GM21576 (cell line): ENCODE results near the gene MAGI2.

ENCODE experiments used
- ATAC-seq: cut with Tn5 transposase; IDR thresholded peaks from one replicate; pipeline ENCODE4 v1.9.1; 2021; ENCODE audit warnings: mild to moderate bottlenecking, moderate library complexity; ENCODE audit not compliant: unreplicated experiment

Gene MAGI2

GRCh38 chr7:78080241-78080640 is 1373.2 kb downstream of the MAGI2 start:
- no peak for ATAC-seq

DNA sequence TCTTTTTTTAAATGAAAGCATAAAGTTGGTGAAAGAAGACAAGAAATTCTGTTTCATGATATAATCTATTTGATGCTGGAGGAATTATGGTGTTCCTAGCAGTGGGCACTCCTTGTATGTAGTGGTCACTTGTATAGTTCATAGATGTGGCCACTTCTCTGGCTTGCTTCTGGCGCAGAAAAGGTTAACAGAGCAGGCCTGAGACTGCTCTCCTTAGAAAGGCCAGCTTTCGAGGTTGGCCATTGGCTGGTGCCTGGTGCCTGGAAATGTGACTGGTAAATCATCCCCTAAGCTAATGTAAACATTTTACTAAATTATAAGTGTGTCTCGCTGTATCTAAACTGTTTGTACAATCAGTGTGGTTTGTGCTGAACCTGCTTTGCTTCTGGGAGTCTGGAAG is 1378.8 kb downstream of the MAGI2 start:
- no peak for ATAC-seq

DNA sequence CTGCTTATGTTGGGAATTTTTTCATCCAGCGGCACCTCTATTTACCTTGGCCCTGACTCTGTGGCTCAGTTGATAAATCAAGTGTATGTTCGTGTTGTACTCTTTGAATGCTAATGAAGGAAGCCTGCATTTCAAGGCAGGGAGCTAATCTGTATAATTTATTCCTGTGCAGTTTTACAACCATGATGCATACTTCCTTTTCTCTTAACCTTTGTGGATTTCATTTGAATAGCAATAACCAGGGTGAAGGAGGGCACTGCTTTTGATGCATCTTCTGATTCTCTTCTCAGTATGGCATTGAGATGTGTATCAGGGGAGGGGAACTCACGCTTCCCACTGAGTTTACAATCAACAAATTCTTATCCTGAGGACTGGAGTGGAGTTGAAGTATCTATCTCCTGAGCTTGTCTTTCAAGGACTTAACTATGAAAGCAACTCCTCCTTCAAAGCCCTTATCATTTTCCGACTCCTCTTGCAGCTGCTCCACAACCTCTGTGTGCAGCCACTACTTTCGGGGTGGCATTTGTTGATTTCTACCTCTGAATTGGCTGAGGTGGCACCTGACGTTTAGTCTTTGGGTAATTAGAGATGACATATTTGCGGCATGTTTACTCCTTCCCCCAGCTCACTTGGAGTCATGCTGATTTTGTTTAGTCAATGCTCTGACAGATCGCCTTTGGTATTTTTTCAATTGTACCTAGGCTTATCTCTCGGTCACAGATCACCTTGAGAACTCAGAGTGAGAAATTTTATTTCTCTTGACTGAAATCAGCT is 1379.7 kb downstream of the MAGI2 start:
- no peak for ATAC-seq

- ATAC-seq = no peak
These were observed 1381.3 kb downstream of the MAGI2 start for GRCh38 chr7:78072201-78072590.

GRCh38 chr7:78071491-78072200 is 1381.8 kb downstream of the MAGI2 start:
- no peak for ATAC-seq

- no peak for ATAC-seq
These were observed 1386.9 kb downstream of the MAGI2 start for GRCh38 chr7:78066599-78066998.

- ATAC-seq = no peak
These were observed 1389.7 kb downstream of the MAGI2 start for GRCh38 chr7:78063758-78064157.

DNA sequence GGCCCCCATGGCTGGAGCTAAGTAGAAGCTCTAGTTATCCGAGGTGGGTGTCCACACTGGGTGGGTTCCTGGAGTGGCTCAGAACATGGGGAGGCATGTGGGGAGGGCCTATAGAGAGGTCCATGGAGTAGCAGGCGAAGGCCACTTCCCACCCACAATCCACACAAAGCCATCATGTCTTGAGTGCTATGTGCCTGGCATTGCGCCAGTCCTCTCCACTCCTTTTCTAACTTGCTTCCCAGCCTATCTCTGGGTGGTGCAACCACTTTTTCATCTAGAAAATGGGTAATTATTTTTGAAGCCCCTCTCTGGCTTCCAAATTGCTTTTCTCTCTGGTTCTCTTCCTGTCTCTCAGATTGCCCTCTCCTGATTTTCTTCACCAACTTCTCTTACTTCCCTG is 1391.3 kb downstream of the MAGI2 start:
- ATAC-seq = no peak

DNA sequence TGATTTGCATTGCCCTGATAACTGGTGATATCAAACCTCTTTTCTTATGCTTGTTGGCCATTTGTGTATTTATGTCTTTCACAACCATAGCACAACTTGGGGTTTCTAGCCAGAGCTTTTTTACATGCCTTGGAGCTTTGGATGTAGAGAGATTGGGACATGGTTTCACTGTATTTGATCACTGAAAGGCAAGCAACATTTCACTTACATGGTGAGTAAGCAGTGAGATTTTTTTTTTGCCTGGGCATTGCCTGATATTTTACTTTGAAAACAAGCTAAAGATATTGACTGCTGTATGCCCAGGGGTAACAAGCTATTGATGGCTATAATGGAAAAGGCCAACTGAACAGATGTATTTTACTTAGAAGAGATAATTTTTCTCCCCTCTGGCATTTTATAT is 1395.9 kb downstream of the MAGI2 start:
- ATAC-seq = no peak

DNA sequence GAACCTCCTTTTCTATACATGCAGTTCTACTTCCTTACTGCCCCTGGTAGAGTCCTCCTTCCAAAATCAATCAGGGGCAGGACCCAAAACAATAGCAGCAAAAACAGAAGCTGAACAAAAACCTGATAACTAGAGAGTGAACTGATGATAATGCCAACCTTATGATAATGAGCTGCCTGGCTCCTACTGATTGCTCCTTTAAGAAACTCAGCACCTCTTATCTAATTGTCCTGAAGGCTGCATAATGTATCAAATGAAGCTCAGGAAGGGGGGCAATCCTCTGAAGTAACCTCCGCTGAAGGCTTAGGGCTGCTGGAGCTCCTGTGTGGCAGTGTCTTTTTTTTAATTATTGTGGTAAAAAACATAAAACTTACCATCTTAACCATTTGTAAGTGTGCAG is 1397.9 kb downstream of the MAGI2 start:
- ATAC-seq = no peak

- no peak for ATAC-seq
These were observed 1398.4 kb downstream of the MAGI2 start for GRCh38 chr7:78055001-78055573.

DNA sequence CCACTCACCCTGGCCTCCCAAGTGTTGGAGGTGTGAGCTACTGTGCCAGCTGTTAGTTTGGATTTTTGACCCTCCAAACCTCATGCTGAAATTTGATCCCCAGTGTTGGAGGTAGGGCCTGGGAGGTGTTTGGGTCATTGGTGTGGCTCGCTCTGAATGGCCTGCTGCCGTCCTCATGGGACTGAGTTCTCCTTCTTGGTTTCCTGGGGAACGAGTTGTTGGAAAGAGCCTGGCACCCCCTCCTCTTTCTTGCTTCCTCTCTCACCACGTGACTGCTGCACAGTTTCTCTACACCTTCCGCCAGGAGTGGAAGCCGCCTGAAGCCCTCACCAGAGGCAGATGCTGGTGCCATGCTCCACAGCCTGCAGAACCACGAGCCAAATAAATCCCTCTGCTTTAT is 1401.4 kb downstream of the MAGI2 start:
- no peak for ATAC-seq

- no peak for ATAC-seq
These were observed 1405.7 kb downstream of the MAGI2 start for GRCh38 chr7:78047800-78048199.

DNA sequence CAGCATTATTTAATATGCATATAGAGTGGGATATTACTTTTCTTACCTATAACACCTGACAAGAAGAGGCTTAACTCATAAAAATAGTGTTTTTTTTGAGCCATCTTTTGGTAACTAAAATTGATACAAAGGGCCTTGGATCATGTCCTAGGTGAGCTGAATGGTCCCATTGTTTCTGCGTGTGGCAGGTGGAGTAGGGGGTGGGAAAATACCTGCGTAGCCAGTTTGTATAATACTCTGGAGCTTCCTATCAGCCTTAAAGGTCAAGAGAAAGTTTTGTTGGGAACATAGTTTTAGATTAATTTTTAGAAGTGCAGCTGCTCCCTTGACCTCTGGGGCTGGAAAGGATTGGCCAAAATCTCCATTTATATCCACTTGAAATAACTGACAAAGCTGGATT is 1410.3 kb downstream of the MAGI2 start:
- no peak for ATAC-seq

- ATAC-seq = no peak
These were observed 1412.0 kb downstream of the MAGI2 start for GRCh38 chr7:78041423-78041822.

- peak; percentile 93 for ATAC-seq
These were observed 1413.4 kb downstream of the MAGI2 start for GRCh38 chr7:78039790-78040776.

DNA sequence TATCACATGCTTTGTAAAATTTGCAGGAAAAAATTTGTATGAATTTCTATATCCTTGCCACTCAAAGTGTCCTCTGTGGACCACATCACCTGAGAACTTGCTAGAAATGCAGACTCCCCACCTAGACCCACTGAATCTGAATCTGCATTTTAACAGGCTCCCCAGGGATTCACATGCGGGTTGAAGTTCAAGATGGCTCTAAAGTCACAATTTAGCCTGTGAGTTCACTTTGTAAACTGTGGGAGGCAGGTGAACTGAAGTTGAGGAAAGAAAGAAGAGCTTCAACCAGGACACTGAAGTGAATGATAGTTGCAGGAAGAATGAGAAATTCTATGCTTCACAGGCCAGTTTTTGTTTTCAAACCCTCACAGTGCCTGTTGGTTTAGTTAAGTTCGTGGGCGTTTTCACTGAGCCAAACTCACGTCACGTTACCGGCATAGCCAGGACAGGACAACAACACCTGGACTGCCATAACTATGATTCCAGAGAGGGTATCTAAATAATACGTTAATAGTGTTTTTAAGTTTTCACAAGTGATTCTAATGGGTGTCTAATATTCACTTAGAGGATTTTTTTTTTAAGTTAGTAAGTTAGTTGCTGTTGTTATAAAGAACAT is 1414.9 kb downstream of the MAGI2 start:
- no peak for ATAC-seq

DNA sequence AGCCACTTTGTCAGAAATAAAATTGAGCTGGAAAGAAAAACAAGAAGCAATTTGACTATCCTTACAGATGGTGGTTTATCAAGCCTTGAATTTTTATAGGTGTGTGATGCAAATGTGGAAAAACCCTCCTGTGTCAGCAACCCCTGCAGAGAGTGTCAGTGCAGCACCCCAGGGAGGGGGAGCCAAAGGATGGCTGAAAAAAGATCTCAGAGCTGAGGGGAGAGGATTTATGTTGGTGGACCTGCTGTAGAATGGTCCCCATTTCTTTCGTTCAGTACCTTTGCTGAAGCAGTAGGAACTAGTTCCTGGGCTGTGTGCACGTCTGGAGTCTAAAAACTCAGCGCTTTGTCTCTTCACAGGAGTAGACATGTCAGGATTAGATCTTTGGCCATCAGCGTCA is 1415.9 kb downstream of the MAGI2 start:
- ATAC-seq = no peak

DNA sequence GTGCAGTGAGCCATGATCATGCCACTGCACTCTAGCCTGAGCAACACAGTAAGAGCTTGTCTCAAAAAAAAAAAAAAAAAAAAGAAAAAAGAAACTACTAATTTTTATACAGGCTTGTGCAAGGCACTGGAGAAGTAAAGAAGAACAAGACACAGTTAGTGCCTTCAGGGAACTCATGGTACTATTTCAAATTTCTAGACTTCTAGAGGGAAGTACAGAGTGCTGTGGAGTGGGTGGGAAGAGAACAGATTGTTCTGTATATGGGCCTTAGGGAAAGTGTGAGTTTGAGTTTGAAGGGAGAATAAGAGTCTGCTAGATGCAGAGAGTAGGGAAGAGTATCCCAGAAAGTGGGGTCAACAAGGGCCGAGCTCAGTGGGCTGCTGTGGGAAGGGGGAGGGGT is 1420.1 kb downstream of the MAGI2 start:
- no peak for ATAC-seq

GRCh38 chr7:78026492-78026891 is 1427.0 kb downstream of the MAGI2 start:
- ATAC-seq = no peak

DNA sequence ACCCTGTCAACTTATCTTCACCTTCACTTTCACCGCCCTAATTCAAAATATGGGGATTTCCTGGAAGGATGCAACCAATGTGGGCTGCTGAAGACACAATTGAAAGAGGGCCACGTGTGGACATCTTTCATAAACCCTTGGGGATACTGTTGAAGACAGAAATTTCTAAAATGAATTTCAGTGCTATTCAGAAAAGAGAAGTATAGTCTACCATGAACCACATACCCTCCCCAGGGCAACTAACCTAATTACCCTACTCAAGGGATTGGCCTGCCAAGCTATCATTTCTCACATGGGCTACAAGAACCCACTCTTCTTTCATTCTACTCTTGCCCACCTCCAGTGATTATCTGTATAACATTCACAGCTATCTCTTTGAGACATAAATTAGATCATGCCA is 1428.9 kb downstream of the MAGI2 start:
- no peak for ATAC-seq
